Retinal pigment epithelial cell (primary cell): ENCODE data around the gene TAP2.

Experiments used
- DNase-seq: peaks from one replicate; pipeline ENCODE4 v3.0.0-alpha.2; 2010; ENCODE audit warnings: low read depth
- H3K4me3 ChIP-seq: 2 replicates; pipeline ENCODE4 v1.5.1; 2011; ENCODE audit warnings: mild to moderate bottlenecking, low read length, control low read depth, moderate library complexity
- CTCF ChIP-seq: conservative IDR thresholded peaks from 2 replicates; pipeline ENCODE4 v1.5.1; 2011; ENCODE audit warnings: low read depth, low read length, control low read depth, inconsistent platforms

The TAP2 gene

GRCh38 chr6:32833664-32834063, 4.9 kb downstream of the TAP2 start:
- no peak for DNase-seq
- no peak overlapping the region for H3K4me3 ChIP-seq
- no peak for TF ChIP-seq CTCF

GRCh38 chr6:32832535-32832934, 6.0 kb downstream of the TAP2 start:
- no peak for DNase-seq
- no peak overlapping the region for H3K4me3 ChIP-seq
- no peak for TF ChIP-seq CTCF

- no peak for TF ChIP-seq CTCF
- H3K4me3 ChIP-seq = no peak overlapping the region
- DNase-seq = no peak
Observed at GRCh38 chr6:32830936-32831335, 7.6 kb downstream of the TAP2 start.

GRCh38 chr6:32830017-32830416, 8.5 kb downstream of the TAP2 start:
- TF ChIP-seq CTCF = no peak
- no peak overlapping the region for H3K4me3 ChIP-seq
- DNase-seq = no peak

GRCh38 chr6:32829495-32829894, 9.0 kb downstream of the TAP2 start:
- TF ChIP-seq CTCF = no peak
- DNase-seq = no peak

GRCh38 chr6:32827025-32827424, 11.5 kb downstream of the TAP2 start:
- no peak for DNase-seq
- H3K4me3 ChIP-seq = no peak overlapping the region
- TF ChIP-seq CTCF = no peak

More at GRCh38 chr6:32829495-32829894, 9.0 kb downstream of the TAP2 start:
- H3K4me3 ChIP-seq = no peak overlapping the region

GRCh38 chr6:32825966-32826365, 12.6 kb downstream of the TAP2 start:
- no peak for DNase-seq
- H3K4me3 ChIP-seq = no peak overlapping the region
- peak; percentile 42 for TF ChIP-seq CTCF
